GM13976 (cell line): ENCODE data around the gene OR7E24.
"Not testable (repeated sequence)": the region's sequence is repeated elsewhere in the genome, so short reads cannot be mapped to it uniquely, and the experiment has no call there.

Source experiments
- DNase-seq: peaks from one replicate; pipeline ENCODE4 v3.0.0; 2012; ENCODE audit warnings: low spot score
- in situ Hi-C: fragments of 300-500 bp; cut with MboI; formaldehyde crosslinking; loops from one replicate; pipeline ENCODE4 v1.12.0; 2022; ENCODE audit warnings: low sequenced_read_pairs, mixed read lengths, inconsistent platforms; ENCODE audit not compliant: unreplicated experiment
- TF ChIP-seq, protein P1 (sequence below): IDR thresholded peaks from 2 replicates; pipeline ENCODE4 v1.5.1; 2012; ENCODE audit warnings: borderline replicate concordance, mild to moderate bottlenecking; ENCODE audit not compliant: insufficient read depth; ENCODE audit errors: extremely low read depth, missing control alignments, control extremely low read depth

OR7E24 gene

DNA sequence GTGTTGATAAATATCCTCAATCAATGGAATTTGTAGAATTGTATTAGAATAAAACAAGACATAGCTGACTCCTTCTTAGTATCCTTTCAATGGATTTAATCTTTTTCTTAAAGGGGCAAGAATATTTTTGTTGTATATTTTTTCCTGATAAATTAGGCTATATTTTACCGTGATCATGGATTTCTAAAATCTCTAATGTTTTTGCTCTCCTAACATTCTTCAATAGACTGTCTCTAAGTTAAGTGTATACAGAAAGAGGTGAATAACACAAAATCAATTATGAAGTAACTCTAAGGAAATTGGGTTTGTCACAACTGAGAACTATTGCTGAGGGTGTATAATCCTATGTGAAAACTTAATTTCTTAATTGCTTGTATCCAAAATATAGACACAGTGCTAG lies at the start of gene OR7E24:
Gene OR7E24 (plus strand): TSS at position 301 of the 400 bp plus-strand sequence. CDS start 114 bp downstream, outside the sequence.
- in situ Hi-C loops, result no loop called here
- TF ChIP-seq, protein P1, sequence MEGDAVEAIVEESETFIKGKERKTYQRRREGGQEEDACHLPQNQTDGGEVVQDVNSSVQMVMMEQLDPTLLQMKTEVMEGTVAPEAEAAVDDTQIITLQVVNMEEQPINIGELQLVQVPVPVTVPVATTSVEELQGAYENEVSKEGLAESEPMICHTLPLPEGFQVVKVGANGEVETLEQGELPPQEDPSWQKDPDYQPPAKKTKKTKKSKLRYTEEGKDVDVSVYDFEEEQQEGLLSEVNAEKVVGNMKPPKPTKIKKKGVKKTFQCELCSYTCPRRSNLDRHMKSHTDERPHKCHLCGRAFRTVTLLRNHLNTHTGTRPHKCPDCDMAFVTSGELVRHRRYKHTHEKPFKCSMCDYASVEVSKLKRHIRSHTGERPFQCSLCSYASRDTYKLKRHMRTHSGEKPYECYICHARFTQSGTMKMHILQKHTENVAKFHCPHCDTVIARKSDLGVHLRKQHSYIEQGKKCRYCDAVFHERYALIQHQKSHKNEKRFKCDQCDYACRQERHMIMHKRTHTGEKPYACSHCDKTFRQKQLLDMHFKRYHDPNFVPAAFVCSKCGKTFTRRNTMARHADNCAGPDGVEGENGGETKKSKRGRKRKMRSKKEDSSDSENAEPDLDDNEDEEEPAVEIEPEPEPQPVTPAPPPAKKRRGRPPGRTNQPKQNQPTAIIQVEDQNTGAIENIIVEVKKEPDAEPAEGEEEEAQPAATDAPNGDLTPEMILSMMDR, result no peak
- DNase-seq, result no peak

GRCh38 chr19:9205501-9206113 lies 45.1 kb upstream of the OR7E24 start:
- in situ Hi-C loops, result loop anchor here (10.0 kb wide), 1 partner anchor 589 kb away; no protein-coding TSS in a partner anchor
- DNase-seq, result peak; percentile 63

GRCh38 chr19:9219489-9219888 lies 31.2 kb upstream of the OR7E24 start, which contains the start of gene OR7D4:
Gene OR7D4 (minus strand): TSS chr19:9219589. CDS start chr19:9214837, 4,752 bp downstream.
- no peak for DNase-seq
- in situ Hi-C loops, result no loop called here

More at GRCh38 chr19:9205501-9206113, 45.1 kb upstream of the OR7E24 start:
- TF ChIP-seq, protein P1, result peak; percentile 89

DNA sequence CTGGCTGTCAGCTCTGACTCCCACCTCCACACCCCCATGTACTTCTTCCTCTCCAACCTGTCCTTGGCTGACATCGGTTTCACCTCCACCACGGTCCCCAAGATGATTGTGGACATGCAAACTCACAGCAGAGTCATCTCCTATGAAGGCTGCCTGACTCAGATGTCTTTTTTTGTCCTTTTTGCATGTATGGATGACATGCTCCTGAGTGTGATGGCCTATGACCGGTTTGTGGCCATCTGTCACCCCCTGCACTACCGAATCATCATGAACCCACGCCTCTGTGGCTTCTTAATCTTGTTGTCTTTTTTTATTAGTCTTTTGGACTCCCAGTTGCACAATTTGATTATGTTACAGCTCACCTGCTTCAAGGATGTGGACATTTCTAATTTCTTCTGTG lies 506 bp downstream of the OR7E24 start:
- in situ Hi-C loops, result no loop called here
- no peak for DNase-seq
- TF ChIP-seq, protein P1, result no peak

More at GRCh38 chr19:9219489-9219888, 31.2 kb upstream of the OR7E24 start, which contains the start of gene OR7D4:
- TF ChIP-seq, protein P1, result no peak

- in situ Hi-C loops, result not testable (repeated sequence)
These were observed 32.8 kb downstream of the OR7E24 start for GRCh38 chr19:9283485-9283884.

DNA sequence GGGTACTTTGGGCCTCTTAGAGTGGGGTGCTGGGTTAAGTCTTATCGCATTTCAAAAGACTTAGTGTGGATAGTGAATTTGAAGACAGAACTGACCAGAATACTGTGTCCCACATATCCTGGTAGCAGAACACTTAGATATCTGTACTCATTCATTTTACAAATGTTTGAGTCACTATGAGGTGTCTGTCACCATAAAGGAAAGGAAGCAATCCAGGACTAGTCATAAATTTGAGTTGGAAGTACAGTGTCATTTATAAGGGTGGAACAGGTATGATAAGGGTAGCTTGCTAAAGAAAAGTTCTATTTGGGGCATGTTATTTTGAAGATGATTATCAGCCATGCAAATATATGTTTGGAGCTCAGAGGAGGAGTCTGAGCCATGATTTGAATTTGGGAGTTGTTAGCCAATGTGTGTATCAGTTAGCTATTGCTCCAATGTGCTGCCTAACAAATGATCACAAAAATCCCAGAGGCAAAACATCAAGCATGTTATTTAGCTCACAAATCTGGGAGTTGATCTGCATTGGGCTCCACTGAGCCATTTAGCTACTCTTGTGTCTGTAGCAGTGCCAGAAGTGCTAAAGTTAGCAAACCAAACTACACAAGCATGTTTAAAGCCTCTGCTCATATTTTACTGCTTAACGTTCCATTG lies 38.6 kb downstream of the OR7E24 start:
- DNase-seq, result no peak
- in situ Hi-C loops, result no loop called here
- TF ChIP-seq, protein P1, result no peak

More at GRCh38 chr19:9283485-9283884, 32.8 kb downstream of the OR7E24 start:
- not testable (repeated sequence) for DNase-seq

- TF ChIP-seq, protein P1, result no peak
- DNase-seq, result no peak
These were observed 44.7 kb downstream of the OR7E24 start for GRCh38 chr19:9295411-9295849.

More at GRCh38 chr19:9295411-9295849, 44.7 kb downstream of the OR7E24 start:
- in situ Hi-C loops, result no loop called here
